DLD1 (cell line): Measurements from ENCODE around the gene AMBRA1.
"Not testable (repeated sequence)": the region's sequence is repeated elsewhere in the genome, so short reads cannot be mapped to it uniquely, and the experiment has no call there.

Source experiments
- in situ Hi-C: cut with HindIII; loops from 2 replicates; pipeline ENCODE4 v1.10.0; 2017; ENCODE audit warnings: low sequenced_read_pairs

Gene AMBRA1

GRCh38 chr11:46385169-46386004, 208.4 kb downstream of the AMBRA1 start:
- in situ Hi-C loops, result no loop called here

DNA sequence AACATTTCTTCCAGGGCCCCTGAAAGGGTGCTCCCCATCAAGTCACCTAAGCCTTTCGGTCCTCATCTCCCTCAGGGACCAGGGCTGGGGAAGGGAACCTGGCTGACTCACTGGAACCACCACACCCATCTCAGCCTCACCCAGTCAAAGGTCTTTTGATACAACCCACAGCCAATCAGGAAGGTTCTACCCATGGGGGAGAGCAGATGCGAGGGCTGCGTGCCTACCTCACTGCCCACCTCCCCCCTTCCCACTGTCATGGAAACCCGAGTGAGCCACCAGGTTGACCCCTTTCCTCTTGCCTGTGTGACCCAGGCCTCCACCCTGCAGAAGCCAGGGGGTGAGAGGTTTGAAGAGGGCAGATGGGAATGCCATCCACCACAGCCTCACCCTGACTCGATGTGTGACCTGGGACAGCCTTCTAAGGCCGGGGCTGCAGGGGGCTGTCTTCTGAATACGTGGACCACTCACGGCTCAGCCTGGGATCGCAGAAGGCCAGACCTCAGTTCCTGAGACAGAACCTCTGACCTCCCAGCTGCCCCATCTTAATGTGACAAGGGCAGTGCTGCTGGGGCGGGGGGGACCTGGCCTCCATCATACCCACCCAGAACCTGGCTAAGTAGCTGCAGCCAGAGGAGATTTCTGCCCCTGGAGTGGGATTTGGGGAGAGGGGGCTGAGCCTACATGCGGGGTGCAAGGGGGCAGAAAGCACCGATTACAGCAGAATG, 209.7 kb downstream of the AMBRA1 start:
- in situ Hi-C loops, result no loop called here

- in situ Hi-C loops, result no loop called here
Observed at GRCh38 chr11:46383404-46383758, 210.4 kb downstream of the AMBRA1 start.

GRCh38 chr11:46382646-46383403, 211.0 kb downstream of the AMBRA1 start:
- in situ Hi-C loops, result no loop called here

DNA sequence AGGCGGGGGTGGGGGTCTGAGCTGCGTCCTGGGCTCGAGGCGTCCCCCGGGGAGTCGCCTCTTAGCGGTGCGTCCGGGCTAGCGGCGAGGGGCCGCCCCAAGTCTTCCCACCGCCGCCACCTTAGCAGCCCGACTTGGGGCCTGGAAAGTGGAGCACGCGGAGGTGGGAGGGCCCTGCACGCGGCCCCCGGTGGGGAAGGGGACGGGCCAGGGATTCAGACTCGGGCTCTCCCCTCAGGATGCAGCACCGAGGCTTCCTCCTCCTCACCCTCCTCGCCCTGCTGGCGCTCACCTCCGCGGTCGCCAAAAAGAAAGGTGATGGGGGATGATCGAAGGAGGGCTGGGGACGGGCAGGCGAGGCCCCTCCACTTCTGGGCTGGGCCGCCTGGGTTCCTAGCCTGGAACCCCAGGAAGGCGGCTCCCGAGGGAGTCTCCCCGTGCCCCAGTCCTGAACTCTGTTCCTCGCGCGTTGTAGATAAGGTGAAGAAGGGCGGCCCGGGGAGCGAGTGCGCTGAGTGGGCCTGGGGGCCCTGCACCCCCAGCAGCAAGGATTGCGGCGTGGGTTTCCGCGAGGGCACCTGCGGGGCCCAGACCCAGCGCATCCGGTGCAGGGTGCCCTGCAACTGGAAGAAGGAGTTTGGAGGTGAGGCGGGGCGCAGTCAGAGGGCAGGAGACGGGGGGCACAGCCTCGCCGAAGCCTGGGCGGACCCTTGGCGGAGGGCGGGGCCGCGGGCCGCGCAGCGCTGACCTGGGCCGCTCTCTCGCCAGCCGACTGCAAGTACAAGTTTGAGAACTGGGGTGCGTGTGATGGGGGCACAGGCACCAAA, 211.8 kb downstream of the AMBRA1 start:
- in situ Hi-C loops, result no loop called here

GRCh38 chr11:46381048-46381818, 212.6 kb downstream of the AMBRA1 start, which contains the start of gene MDK:
Gene MDK, plus strand, starts transcription at chr11:46381669. Its CDS starts 389 bp downstream, at chr11:46382058.
- in situ Hi-C loops, result no loop called here

- in situ Hi-C loops, result no loop called here
Observed at GRCh38 chr11:46380340-46381047, 213.3 kb downstream of the AMBRA1 start.

GRCh38 chr11:46379482-46380293, 214.1 kb downstream of the AMBRA1 start:
- in situ Hi-C loops, result not testable (repeated sequence)

DNA sequence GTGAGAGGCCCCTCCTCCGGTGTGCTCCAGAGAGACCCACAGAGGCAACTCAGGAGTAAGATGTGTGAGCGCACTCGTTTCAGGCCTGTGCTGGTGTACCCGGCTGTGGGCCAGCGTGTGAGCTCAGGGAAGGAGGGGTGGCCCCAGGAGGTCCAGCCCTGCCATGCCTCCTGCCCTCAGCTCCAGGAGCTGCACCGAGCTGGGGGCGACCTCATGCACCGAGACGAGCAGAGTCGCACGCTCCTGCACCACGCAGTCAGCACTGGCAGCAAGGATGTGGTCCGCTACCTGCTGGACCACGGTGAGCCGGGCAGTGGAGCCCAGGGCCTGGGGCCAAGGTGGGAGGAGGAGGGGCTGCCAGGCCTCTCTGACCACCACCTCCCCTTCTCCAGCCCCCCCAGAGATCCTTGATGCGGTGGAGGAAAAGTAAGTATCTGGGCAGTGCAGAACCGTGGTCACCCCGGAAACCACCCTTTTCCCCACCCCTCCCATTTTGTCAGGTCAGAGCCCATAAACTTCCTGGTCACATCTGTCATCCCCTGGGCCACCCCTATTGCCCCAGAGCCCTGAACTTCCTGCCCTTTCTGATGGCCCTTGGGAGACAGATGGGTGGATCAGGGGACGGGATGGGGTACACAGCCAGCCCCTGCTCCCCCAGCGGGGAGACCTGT, 214.9 kb downstream of the AMBRA1 start:
- in situ Hi-C loops, result no loop called here

GRCh38 chr11:46378296-46378695, 215.5 kb downstream of the AMBRA1 start:
- in situ Hi-C loops, result no loop called here

- in situ Hi-C loops, result no loop called here
Observed at GRCh38 chr11:46377831-46378230, 216.0 kb downstream of the AMBRA1 start.

DNA sequence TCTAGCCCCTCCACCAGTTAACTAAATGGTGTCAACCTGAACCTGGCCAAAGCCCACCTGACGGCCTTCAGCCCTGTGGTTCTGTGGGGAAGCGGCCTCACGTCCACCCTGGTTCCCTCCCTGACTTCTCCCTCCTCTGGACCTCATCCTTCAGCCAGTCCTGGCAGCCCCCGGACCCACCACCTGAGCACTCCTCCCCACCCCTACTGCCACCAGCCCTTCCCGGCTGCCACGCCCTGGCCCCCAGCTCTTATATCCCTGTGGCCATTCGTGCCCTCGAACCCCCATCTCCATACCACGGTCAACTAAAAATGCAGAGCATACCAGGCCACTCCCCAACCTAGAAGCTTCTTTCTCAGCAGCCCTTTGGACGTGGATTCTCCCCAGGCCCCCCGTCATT, 216.5 kb downstream of the AMBRA1 start:
- in situ Hi-C loops, result no loop called here

DNA sequence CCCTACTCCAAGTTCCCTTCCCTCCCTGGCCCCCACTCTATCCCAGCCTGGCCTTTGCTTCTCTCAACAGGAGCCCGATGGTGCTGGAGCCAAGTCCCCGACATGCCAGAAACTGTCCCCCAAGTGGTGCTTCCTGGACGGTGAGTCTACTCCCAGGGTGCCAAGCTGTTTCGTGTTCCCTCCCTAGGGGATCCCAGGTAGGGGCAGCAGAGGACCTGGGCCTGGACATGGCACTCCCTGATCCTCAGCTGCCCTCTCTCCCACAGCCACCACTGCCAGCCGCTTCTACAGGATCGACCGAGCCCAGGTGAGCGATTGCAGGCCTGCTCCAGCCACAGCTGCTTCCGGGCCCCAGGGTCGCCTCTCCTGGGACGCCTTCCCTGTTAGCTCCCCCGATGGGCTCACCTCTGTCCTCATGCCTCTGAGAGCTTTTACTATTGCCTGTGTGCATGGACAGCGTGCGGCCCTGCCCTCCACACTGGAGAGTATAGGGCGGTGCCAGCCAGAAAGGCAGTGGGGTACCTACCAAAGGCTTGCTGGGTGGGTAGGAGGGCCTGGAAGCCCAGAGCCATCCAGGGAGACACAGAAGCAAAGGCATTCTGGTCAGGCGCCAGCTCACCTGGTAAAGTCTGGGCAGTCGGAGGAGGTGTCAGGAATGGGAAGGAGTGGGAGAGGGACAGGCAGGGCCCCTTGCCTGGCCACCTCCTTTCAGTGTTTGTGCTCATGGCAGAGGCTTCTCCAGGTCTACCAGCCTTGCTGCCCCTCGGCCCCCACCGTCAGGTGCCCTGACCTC, 217.4 kb downstream of the AMBRA1 start:
- in situ Hi-C loops, result no loop called here

- in situ Hi-C loops, result no loop called here
Observed at GRCh38 chr11:46375392-46376101, 218.3 kb downstream of the AMBRA1 start.

DNA sequence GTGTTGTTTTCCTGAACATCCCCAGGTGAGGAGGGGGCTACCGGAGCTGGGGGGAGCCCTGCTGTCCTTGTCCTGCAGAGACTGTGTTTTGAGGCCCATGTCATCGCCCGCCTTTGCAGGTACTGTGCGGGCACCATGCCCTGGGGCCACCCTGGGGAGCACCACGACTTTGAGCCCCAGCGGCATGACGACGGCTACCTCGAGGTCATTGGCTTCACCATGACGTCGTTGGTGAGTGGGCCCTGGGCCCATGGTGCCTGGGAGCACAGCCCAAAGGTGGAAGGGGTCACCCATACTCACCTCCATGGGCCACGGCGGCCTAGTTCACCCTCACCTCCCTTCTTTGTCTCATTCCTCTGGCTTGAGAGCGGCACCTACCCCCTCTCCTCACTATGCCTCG, 219.0 kb downstream of the AMBRA1 start:
- in situ Hi-C loops, result no loop called here
